Suprapubic skin (tissue), 4 donors: Measurements from ENCODE around the gene ADK. TPM values are rescaled to one million over a fixed set of nuclear protein-coding genes. Genes with fewer than 3 reads are reported as not detected.

ENCODE experiments used
- DNase-seq, 2 donors: peaks; one replicate each; pipeline ENCODE4 v3.0.0-alpha.2; 2019; ENCODE audit warnings: low spot score in 2 of 2
- H3K27ac ChIP-seq: fragments of 200-600 bp; sonication (generic); one replicate; pipeline ENCODE4 v1.5.1; 2019
- H3K27me3 ChIP-seq: fragments of 200-600 bp; sonication (generic); one replicate; pipeline ENCODE4 v1.5.1; 2019
- H3K36me3 ChIP-seq: fragments of 200-600 bp; sonication (generic); one replicate; pipeline ENCODE4 v1.5.1; 2019
- H3K4me1 ChIP-seq: fragments of 200-600 bp; sonication (generic); one replicate; pipeline ENCODE4 v1.5.1; 2019
- H3K4me3 ChIP-seq: fragments of 200-600 bp; sonication (generic); one replicate; pipeline ENCODE4 v1.5.1; 2019; ENCODE audit warnings: mild to moderate bottlenecking
- H3K9me3 ChIP-seq: fragments of 200-600 bp; sonication (generic); one replicate; pipeline ENCODE4 v1.5.1; 2019
- CTCF ChIP-seq, 2 donors: fragments of 200-600 bp in 1 of 2; fragments of 450-650 bp in 1 of 2; sonication (generic) in 1 of 2; IDR thresholded peaks; one replicate each; pipeline ENCODE4 v1.5.1; 2016 to 2019; ENCODE audit warnings: antibody characterized with exemption in 2 of 2, mild to moderate bottlenecking in 1 of 2, moderate library complexity in 1 of 2
- EP300 ChIP-seq: sonication (generic); formaldehyde crosslinking; IDR thresholded peaks from one replicate; pipeline ENCODE4 v1.6.1; 2017; ENCODE audit warnings: antibody characterized with exemption
- POLR2A ChIP-seq, 2 donors: fragments of 450-650 bp; IDR thresholded peaks; one replicate each; pipeline ENCODE4 v1.6.1; 2017; ENCODE audit warnings: antibody characterized with exemption in 2 of 2, mild to moderate bottlenecking in 2 of 2, moderate library complexity in 2 of 2
- POLR2AphosphoS5 ChIP-seq, 3 donors: sonication (generic); formaldehyde crosslinking; IDR thresholded peaks; one replicate each; pipeline ENCODE4 v1.6.1; 2017; ENCODE audit warnings: antibody characterized with exemption in 3 of 3
- WGBS: methylation state at CpG from one replicate; pipeline ENCODE4 v1.1.5; 2018; 5-methylcytosine and 5-hydroxymethylcytosine counted together
- total RNA-seq, 4 donors: library from RNA; depleted of rRNA; stranded (reverse); fragments of >200 nt; gene quantifications; one replicate each; pipeline ENCODE4 v1.1.0, GENCODE V29; 2016

Gene ADK
- total RNA-seq, 4 donors from 2014 or later, result 33.0 to 57.3 (median 48.0) TPM

- Histone ChIP-seq H3K27ac (no peak overlapping the region), H3K4me1 (no peaks in the 10 kb centered on the region), H3K36me3 (no peaks in the 10 kb centered on the region), H3K9me3 (no peaks in the 10 kb centered on the region), H3K4me3 (no peak overlapping the region), H3K27me3 (no peaks in the 10 kb centered on the region)
- WGBS, result 55% methylated on average over 1 of the region's 1 CpG
- DNase-seq, result no peak
- TF ChIP-seq POLR2A (IDR thresholded peaks at IDR 0.05), result no peak
- TF ChIP-seq POLR2AphosphoS5 (IDR thresholded peaks at IDR 0.05), result no peak
- no peak for TF ChIP-seq CTCF (IDR thresholded peaks at IDR 0.05)
- TF ChIP-seq EP300, result no peak
These were observed 149.6 kb downstream of the ADK start for GRCh38 chr10:74300666-74301065.

GRCh38 chr10:74305730-74306129, 154.7 kb downstream of the ADK start:
- WGBS, result 93% methylated on average over 3 of the region's 3 CpGs
- H3K27ac ChIP-seq, result no peak overlapping the region
- TF ChIP-seq EP300 (no peak), POLR2A (IDR thresholded peaks at IDR 0.05) (no peak), POLR2AphosphoS5 (IDR thresholded peaks at IDR 0.05) (no peak), CTCF (IDR thresholded peaks at IDR 0.05) (no peak)

GRCh38 chr10:74306227-74306982, 155.4 kb downstream of the ADK start:
- no peak overlapping the region for H3K27ac ChIP-seq
- 69% methylated on average over 3 of the region's 3 CpGs for WGBS

More at GRCh38 chr10:74305730-74306129, 154.7 kb downstream of the ADK start:
- no peaks in the 10 kb centered on the region for H3K27me3 ChIP-seq
- no peaks in the 10 kb centered on the region for H3K36me3 ChIP-seq
- DNase-seq, result no peak
- no peaks in the 10 kb centered on the region for H3K9me3 ChIP-seq
- H3K4me3 ChIP-seq, result no peak overlapping the region
- peaks cover 9% of the 10 kb centered on the region for H3K4me1 ChIP-seq

GRCh38 chr10:74307061-74307651, 156.1 kb downstream of the ADK start:
- no peak for DNase-seq
- H3K27ac ChIP-seq, result no peak overlapping the region

More at GRCh38 chr10:74306227-74306982, 155.4 kb downstream of the ADK start:
- Histone ChIP-seq H3K9me3 (no peaks in the 10 kb centered on the region), H3K27me3 (no peaks in the 10 kb centered on the region), H3K4me1 (peaks cover 9% of the 10 kb centered on the region), H3K36me3 (no peaks in the 10 kb centered on the region), H3K4me3 (no peak overlapping the region)
- no peak for DNase-seq
- TF ChIP-seq POLR2A (IDR thresholded peaks at IDR 0.05), result no peak
- TF ChIP-seq POLR2AphosphoS5 (IDR thresholded peaks at IDR 0.05), result no peak
- no peak for TF ChIP-seq EP300
- TF ChIP-seq CTCF (IDR thresholded peaks at IDR 0.05), result no peak

More at GRCh38 chr10:74307061-74307651, 156.1 kb downstream of the ADK start:
- H3K4me3 ChIP-seq, result no peak overlapping the region
- H3K27me3 ChIP-seq, result no peaks in the 10 kb centered on the region
- H3K9me3 ChIP-seq, result no peaks in the 10 kb centered on the region
- no peaks in the 10 kb centered on the region for H3K36me3 ChIP-seq
- H3K4me1 ChIP-seq, result peaks cover 9% of the 10 kb centered on the region
- no peak for TF ChIP-seq POLR2A (IDR thresholded peaks at IDR 0.05)
- no peak for TF ChIP-seq CTCF (IDR thresholded peaks at IDR 0.05)
- no peak for TF ChIP-seq POLR2AphosphoS5 (IDR thresholded peaks at IDR 0.05)
- TF ChIP-seq EP300, result no peak
- WGBS, result 50% methylated on average over 3 of the region's 3 CpGs
